NCI-H2171 treated with DMSO at 0.1 percent for 48 hours (cell line): ENCODE measurements around the gene ZNF236.
"Not testable (repeated sequence)": the region's sequence is repeated elsewhere in the genome, so short reads cannot be mapped to it uniquely, and the experiment has no call there.

Source experiments
- DNase-seq: peaks from one replicate; lab custom pipeline; 2025; lab: John Stamatoyannopoulos, UW

The ZNF236 gene

DNA sequence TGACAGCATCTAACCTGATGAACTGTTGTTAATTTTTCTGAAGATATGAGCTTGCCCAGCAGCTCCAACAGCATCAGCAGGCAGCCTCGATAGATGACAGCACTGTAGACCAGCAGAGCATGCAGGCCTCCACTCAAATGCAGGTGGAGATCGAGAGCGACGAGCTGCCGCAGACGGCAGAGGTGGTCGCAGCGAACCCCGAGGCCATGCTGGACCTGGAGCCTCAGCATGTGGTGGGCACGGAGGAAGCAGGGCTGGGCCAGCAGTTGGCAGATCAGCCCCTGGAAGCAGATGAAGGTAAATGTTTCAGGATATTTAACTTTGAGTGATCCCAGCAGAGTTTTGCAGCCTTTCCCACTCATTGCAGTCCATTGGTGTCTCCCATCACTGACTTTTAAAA is 85.9 kb downstream of the ZNF236 start:
- DNase-seq = no peak

- DNase-seq = no peak
These were observed 87.1 kb downstream of the ZNF236 start for GRCh38 chr18:76909439-76909838.

DNA sequence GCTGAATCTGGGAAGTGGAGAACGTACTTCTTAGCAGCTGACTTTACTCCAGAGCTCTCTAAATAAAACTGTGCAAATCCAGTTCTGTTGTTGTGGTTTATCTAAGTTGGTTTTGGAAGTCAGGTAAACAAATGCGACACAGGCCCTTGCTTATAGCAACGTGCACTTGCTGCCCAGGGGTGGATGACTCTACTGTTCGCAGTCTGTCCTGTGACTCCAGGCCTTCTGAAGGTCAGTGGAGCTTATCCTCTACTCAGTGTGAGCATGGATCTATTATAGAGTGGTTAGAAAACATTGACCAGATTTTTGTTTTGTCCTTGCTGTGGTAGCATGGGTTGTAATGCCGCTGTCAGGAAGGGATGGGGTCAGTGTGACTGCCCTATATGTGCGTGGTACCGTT is 89.1 kb downstream of the ZNF236 start:
- no peak for DNase-seq

GRCh38 chr18:76913583-76913982 is 91.2 kb downstream of the ZNF236 start:
- no peak for DNase-seq

GRCh38 chr18:76914314-76914713 is 92.0 kb downstream of the ZNF236 start:
- DNase-seq = no peak

DNA sequence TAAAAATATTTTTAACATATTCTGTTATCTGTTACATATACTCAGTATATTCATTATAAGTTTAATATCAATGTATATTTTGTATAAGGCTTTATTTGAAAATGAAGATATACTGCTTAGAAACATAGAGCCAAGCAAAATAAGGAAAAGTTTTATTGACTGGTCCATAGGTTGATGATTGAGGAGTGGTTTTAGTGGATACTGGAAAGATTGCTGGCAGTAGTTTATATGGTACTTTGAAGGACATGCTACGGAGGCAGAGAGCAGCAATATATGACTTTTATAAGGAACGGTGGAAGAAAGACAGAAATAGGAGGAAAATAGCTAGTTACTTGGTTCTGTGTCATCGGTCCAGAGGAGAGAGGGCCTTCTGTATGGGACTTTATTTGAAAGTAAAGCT is 92.4 kb downstream of the ZNF236 start:
- DNase-seq = no peak

DNA sequence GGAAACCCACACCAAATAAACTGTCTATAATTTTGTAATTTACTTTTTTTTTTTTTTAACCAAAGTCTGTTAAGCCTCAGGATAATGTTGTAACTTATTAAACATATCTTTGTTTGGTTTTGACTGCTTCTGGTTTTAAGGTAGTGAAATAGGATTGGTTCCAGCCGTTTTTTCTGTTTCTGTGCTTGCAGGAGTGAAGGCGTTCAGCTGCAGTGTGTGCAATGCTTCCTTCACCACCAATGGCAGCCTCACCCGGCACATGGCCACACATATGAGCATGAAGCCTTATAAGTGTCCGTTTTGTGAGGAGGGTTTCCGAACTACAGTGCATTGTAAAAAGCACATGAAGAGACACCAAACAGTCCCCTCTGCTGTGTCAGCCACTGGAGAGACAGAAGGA is 93.1 kb downstream of the ZNF236 start:
- DNase-seq = no peak

DNA sequence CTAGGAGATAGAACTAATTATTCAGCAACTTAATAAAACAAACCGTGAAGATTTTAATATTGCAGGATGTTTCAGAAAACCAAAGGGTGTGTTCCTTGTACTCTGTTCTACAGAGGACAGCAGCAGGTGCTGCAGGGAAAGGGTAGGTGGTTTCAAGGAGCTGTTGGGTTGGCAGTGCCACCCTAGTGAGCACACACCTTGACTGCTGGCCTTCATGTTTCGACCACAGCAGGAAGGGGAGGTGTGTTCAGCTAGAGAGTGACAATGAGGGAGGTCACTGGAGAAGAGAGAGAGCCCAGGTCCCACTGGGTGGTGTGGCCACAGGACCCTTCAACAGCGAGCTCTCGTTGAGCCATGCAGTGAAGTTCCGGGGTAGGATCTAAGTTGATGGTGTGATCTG is 98.6 kb downstream of the ZNF236 start:
- DNase-seq = no peak

DNA sequence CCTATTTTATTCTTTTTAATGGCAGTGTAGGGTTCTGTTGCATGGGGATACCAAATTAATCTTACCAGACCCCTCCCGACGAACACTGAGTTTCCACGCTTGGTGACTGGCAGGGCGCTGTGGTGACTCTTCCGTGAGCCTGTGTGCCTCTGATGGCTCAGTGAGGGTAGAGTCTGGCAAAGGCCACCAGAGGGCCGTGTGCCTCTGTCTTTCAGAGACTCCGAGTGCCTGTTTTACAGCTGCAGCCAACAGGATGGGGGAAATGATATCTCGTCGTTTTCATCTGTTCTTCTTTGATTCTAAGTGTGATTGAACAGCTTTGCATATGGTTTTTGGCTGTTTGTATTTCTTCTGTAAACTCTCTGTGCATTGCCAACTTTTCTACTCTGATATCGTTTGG is 99.8 kb downstream of the ZNF236 start:
- DNase-seq = peak; percentile 47

DNA sequence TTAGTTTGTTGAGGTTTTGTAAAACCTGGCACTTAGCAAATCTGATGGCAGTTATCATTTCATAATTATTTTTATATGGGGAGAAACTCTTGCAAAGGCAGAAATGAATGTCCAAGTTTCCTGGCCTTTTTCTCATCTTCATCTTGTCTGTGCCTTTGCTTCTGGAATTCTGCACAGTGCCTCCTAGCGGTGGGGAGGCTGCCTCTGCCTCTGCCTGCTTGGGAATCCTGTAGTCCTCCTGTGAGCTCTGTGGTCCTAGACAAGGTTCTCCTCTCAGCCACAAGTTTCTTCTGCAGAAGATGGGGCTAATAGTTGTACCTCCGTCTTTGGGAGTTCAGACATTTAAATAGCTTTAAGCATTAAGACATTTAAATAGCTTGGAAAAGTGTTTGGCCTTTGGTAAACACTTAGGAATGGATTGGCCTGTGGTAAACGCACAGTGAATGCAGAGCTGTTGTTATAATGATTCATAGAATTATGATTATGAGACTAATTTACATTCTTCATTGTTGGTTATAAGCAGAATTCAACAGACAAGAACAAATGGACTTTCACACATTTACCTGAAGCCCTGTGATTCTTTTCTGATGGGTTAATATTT is 101.2 kb downstream of the ZNF236 start:
- DNase-seq = no peak

DNA sequence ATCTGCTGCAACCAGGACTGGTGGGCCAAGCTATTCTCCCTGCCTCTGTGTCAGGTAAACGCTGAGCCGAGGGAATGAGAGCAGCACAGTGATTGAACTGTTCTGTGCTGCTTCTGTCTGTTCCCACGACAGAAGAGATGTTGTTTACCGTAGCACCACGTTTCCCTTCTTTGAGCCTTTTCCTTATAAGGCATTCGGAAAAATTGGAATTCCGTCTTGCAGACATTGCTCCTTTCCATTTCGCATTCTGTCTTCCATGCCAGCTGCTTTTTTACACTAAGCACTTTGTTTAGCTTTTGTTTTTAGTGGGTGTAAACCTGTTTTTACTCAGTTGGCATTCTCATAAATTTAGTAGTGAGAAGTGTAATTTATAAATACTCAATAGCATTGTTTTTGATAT is 103.1 kb downstream of the ZNF236 start:
- no peak for DNase-seq

GRCh38 chr18:76927223-76927725 is 104.9 kb downstream of the ZNF236 start:
- no peak for DNase-seq

- no peak for DNase-seq
These were observed 106.0 kb downstream of the ZNF236 start for GRCh38 chr18:76928179-76928868.

DNA sequence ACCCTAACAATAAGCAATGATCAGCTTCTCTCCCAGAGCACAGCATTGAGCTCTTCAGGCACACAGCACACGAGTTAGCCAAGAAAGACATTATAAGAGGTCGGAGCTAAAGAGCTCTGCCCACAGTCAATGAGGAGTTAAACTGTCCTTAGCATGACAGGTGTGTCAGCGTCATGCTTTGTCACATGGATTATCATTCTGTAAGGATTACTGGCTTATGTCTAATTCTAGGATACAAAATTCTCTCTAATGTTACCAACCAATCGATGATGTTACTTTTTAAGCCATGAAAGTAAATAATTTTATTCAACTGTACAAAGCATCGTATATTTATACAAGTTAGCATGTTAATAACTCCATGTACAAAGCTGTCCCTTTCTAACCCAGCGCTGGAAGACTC is 108.8 kb downstream of the ZNF236 start:
- no peak for DNase-seq

- no peak for DNase-seq
These were observed 109.9 kb downstream of the ZNF236 start for GRCh38 chr18:76932026-76932819.

- DNase-seq = no peak
These were observed 113.5 kb downstream of the ZNF236 start for GRCh38 chr18:76935722-76936337.

- no peak for DNase-seq
These were observed 114.5 kb downstream of the ZNF236 start for GRCh38 chr18:76936877-76937276.

- no peak for DNase-seq
These were observed 115.2 kb downstream of the ZNF236 start for GRCh38 chr18:76937597-76937996.

- DNase-seq = no peak
These were observed 116.3 kb downstream of the ZNF236 start for GRCh38 chr18:76938619-76939018.

- no peak for DNase-seq
These were observed 118.9 kb downstream of the ZNF236 start for GRCh38 chr18:76941284-76941683.

DNA sequence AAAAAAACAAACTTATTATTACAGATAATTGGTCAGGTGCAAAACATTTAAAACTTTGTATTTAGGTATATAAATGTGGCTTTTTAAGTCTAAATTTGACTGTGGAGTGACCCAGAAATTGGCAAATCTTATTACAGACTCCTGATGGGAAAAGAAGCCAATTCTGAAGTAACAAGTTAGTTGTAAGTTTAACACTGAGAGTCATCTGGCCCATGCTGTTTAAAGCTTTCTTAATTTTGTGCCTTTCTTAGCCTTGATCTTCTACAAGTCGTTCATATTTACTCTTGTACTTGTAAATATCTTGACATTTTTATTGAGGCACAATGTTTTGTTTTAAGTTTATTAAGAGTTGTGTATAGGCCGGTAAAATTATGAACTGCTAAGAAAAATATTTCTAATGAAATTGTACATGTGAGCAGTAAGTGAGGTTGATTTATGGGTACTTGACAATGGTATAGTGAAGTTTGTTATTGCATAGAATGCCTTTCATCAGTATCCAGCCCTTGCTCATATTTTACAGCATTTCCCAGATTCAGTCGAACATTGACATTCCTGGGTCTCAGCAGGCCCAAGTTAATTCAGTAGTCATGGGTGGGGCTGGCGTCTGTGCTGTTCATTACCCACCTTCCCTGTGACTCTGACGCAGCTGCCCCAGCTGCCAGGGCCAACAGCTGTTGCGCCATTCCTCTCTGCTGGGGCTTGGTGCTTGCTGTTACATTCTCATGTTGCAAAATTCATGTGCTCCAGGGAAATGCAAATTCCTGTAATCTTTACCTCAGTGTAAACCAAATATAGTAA is 121.4 kb downstream of the ZNF236 start:
- no peak for DNase-seq

GRCh38 chr18:76944346-76944745 is 122.0 kb downstream of the ZNF236 start:
- DNase-seq = not testable (repeated sequence)
